Upper lobe of right lung (tissue), 1 donor: ENCODE measurements around the gene CTTN. TPM values are rescaled to one million over a fixed set of nuclear protein-coding genes. Genes with fewer than 3 reads are reported as not detected.

Experiments
- ATAC-seq: fragments of 200-7000 bp; cut with Tn5 transposase; one replicate; pipeline ENCODE4 v1.9.1; 2020; ENCODE audit warnings: mild to moderate bottlenecking, moderate library complexity
- DNase-seq: peaks from one replicate; pipeline ENCODE4 v3.0.0-alpha.2; 2020
- H3K27ac ChIP-seq: fragments of 200-600 bp; one replicate; pipeline ENCODE4 v1.8.0; 2022
- H3K27me3 ChIP-seq: fragments of 200-600 bp; one replicate; pipeline ENCODE4 v1.8.0; 2022; ENCODE audit warnings: mild to moderate bottlenecking
- H3K36me3 ChIP-seq: fragments of 200-600 bp; one replicate; pipeline ENCODE4 v1.8.0; 2022
- H3K4me1 ChIP-seq: fragments of 200-600 bp; one replicate; pipeline ENCODE4 v1.8.0; 2022
- H3K4me3 ChIP-seq: fragments of 200-600 bp; one replicate; pipeline ENCODE4 v1.8.0; 2022; ENCODE audit warnings: mild to moderate bottlenecking
- H3K9me3 ChIP-seq: fragments of 200-600 bp; one replicate; pipeline ENCODE4 v1.8.0; 2022
- CTCF ChIP-seq: fragments of 200-600 bp; IDR thresholded peaks from one replicate; pipeline ENCODE4 v1.8.0; 2022; ENCODE audit warnings: antibody characterized with exemption
- intact Hi-C: fragments of 100-400 bp; cut with DNase I; formaldehyde crosslinking; loops from one replicate; pipeline ENCODE4 v1.11.0; 2022
- total RNA-seq: library from RNA; stranded (reverse); fragmentation: NEBNext Ultra II Directional; extraction: Animal tissue kit (Norgen Biotek cat#: 25700); gene quantifications from one replicate; pipeline ENCODE4 v1.2.1, GENCODE V29; 2021
- donor health status: DM: no; HTN: yes; CAD: no; lungs with severe emphysema.

The CTTN gene
- total RNA-seq, 1 donor from 2014 or later, result 177 TPM

DNA sequence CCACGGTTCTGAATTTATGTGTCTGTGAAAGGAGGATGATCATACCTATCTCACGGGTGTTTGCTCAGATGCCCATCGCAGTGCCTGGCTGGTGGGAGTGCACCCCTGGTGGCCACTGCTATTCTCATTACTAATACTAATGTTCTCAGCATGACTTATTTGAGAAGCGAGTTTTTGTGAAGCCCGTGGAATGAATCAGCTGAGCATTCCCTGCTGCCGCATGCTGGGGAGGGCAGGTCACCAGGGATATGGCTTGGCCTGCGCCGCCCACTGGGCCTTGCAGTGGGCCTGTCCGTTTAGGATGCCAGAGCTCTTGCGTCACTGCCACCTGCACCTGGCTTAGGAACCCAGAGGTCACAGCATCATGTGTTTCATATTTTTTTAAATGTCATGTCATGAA, 16.9 kb downstream of the CTTN start:
- no peak for ATAC-seq
- peaks cover 90% of the 10 kb centered on the region for H3K36me3 ChIP-seq
- H3K4me1 ChIP-seq, result no peaks in the 10 kb centered on the region
- H3K27ac ChIP-seq, result no peak overlapping the region
- intact Hi-C loops, result no loop called here
- H3K9me3 ChIP-seq, result no peaks in the 10 kb centered on the region
- no peak for DNase-seq
- H3K4me3 ChIP-seq, result no peak overlapping the region
- no peak for TF ChIP-seq CTCF
- no peaks in the 10 kb centered on the region for H3K27me3 ChIP-seq

GRCh38 chr11:70415642-70416395, 17.5 kb downstream of the CTTN start:
- no peaks in the 10 kb centered on the region for H3K4me1 ChIP-seq
- H3K27ac ChIP-seq, result no peak overlapping the region
- H3K36me3 ChIP-seq, result peaks cover 90% of the 10 kb centered on the region
- no peak overlapping the region for H3K4me3 ChIP-seq
- intact Hi-C loops, result no loop called here
- TF ChIP-seq CTCF, result no peak
- peak; percentile 40 for ATAC-seq
- no peaks in the 10 kb centered on the region for H3K27me3 ChIP-seq
- no peak for DNase-seq
- H3K9me3 ChIP-seq, result no peaks in the 10 kb centered on the region

DNA sequence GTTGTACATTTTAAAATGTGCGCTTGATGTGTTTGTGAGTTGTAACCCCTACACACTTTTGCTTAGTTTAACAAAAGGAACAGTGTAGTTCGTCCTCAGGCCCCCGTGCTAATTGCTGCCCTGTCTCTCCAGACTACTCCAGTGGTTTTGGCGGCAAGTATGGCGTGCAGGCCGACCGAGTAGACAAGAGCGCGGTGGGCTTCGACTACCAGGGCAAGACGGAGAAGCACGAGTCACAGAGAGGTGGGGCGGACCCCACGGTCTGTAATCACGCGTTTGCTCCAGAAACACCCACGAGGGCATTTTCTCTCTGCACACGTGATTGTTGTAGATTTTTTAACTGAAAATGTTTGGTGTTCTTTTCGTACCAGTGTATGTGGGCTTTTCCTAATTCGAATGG, 18.6 kb downstream of the CTTN start:
- Histone ChIP-seq H3K36me3 (peaks cover 90% of the 10 kb centered on the region), H3K9me3 (no peaks in the 10 kb centered on the region)

GRCh38 chr11:70418130-70418529, 19.8 kb downstream of the CTTN start:
- ATAC-seq (no peak), DNase-seq (no peak)
- intact Hi-C loops, result no loop called here
- Histone ChIP-seq H3K27me3 (no peaks in the 10 kb centered on the region), H3K27ac (no peak overlapping the region), H3K4me3 (no peak overlapping the region), H3K9me3 (no peaks in the 10 kb centered on the region), H3K36me3 (peaks cover 90% of the 10 kb centered on the region), H3K4me1 (no peaks in the 10 kb centered on the region)
- no peak for TF ChIP-seq CTCF

More for the DNA sequence above, 18.6 kb downstream of the CTTN start:
- Histone ChIP-seq H3K4me3 (no peak overlapping the region), H3K27ac (no peak overlapping the region), H3K27me3 (no peaks in the 10 kb centered on the region), H3K4me1 (no peaks in the 10 kb centered on the region)
- DNase-seq (no peak), ATAC-seq (no peak)
- intact Hi-C loops, result no loop called here
- TF ChIP-seq CTCF, result no peak

GRCh38 chr11:70419307-70420007, 21.1 kb downstream of the CTTN start:
- H3K4me3 ChIP-seq, result no peak overlapping the region
- ATAC-seq (no peak), DNase-seq (no peak)
- no peak for TF ChIP-seq CTCF
- H3K27ac ChIP-seq, result no peak overlapping the region
- peaks cover 83% of the 10 kb centered on the region for H3K36me3 ChIP-seq
- intact Hi-C loops, result no loop called here
- H3K4me1 ChIP-seq, result no peaks in the 10 kb centered on the region
- no peaks in the 10 kb centered on the region for H3K9me3 ChIP-seq
- H3K27me3 ChIP-seq, result no peaks in the 10 kb centered on the region
